Ecto neural progenitor cell (in vitro differentiated cells): ENCODE results near the gene HAPLN1.

Experiments used
- DNase-seq: peaks from one replicate; pipeline ENCODE4 v3.0.0-alpha.2; 2018; ENCODE audit warnings: low spot score

HAPLN1 gene

GRCh38 chr5:83641946-83642345 lies 78.7 kb downstream of the HAPLN1 start:
- no peak for DNase-seq

- no peak for DNase-seq
Observed at GRCh38 chr5:83639911-83640310, 80.7 kb downstream of the HAPLN1 start.

GRCh38 chr5:83636156-83636555 lies 84.5 kb downstream of the HAPLN1 start:
- no peak for DNase-seq

GRCh38 chr5:83633285-83633684 lies 87.4 kb downstream of the HAPLN1 start:
- DNase-seq, result no peak

- no peak for DNase-seq
Observed at GRCh38 chr5:83632874-83633273, 87.8 kb downstream of the HAPLN1 start.

DNA sequence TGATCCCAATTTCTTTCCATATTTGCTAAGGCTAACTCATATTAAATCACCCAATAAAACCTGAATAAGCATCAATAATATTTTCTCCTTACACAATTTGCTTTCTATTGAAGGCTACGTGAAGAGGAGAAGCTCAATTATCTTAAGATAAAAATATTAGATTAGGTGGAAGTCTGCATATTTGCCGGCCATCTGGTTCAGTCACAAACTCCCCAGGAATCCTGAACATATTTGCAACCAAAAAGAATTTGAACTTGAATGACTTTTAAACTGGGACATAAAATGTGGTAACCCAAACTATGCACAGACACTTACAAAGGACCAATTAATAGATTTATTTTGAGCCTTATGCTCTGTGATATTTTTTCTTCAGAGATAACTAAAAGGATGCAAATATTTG lies 92.3 kb downstream of the HAPLN1 start:
- no peak for DNase-seq

DNA sequence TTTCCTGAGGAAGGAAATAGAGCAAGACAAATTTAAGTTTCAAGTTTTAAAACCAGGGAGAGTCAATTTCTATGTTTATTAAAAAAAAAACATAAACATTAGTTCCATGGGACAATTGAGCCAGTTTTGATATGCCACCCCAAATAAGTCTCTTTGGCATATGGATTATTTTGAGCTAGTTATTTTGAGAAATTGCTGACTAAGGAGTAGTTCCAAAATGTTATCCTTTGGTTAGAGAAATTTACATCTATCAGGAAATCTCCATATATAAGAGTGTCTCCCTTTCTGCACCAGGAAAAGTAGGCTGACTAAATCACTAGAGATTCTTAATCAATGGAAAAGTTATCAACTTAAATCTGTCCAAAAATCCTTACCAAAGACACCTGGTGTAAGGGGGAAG lies 105.8 kb downstream of the HAPLN1 start:
- DNase-seq, result no peak

- DNase-seq, result peak; percentile 67
Observed at GRCh38 chr5:83608122-83608521, 112.5 kb downstream of the HAPLN1 start.

DNA sequence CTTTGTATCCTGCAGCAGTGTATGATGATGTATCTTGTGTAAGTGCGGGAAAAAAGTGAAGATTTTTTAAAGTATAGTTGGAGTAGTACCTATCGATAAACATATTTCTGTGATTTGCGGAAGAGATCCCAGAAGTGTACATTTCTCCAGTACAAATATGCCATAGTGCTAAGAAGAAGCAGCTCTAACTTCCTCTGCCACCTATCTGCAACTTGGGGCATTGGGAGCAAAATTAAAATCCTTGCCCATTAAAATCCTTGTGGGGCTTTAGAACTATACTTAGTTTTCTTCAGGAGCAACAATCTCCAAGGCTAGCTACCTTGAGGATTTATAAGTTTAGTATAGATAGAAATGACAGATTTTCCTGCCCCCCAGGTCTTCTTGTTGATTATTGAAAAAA lies 125.4 kb downstream of the HAPLN1 start:
- no peak for DNase-seq

DNA sequence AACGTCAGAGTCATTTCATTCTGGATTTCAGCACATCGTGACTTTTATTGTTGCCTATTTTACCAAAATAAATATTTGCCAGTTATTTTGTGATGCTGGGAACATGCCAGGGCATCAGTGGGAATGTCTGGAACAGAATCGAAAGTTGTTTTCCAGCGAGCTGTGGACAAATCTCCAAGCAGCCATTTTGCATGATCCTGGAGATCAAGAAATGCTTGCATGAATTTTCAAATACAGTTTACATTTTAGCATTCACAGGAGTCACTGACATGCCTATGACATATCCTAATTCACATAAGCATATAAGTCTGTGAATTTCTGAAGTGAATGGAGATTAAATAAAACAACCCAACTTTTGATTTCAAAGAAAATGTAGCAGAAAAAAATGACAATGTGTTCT lies 129.7 kb downstream of the HAPLN1 start:
- DNase-seq, result no peak

DNA sequence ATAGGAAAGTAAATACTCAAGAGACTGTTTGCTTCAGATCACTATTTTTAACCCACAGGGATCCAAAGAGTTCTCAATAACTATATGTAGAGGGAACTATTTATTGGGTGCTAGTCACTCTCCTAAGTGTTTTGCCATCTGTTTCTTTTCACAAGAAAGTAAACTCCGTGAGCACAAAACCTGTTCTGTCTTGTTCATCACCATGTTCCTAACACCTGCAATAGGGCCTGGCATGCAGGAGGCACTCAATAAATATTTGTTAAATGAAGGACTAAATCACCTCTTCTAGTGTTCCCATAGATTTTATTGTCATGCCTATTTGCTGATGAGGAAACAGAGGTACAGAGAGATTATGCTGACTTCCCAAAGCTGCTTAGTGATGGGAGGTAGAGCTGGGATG lies 130.9 kb downstream of the HAPLN1 start:
- DNase-seq, result no peak
